ENCODE results near the gene CNPY1. TPM values are rescaled to one million over a fixed set of nuclear protein-coding genes. Genes with fewer than 3 reads are reported as not detected.

CNPY1 gene
- total RNA-seq, 1 donor, result not detected

- no peak overlapping the region for H3K4me3 ChIP-seq (ENCODE audit: low read depth, low read length)
- DNase-seq (ENCODE audit: low read depth), result no peak
- TF ChIP-seq CTCF (IDR thresholded peaks at IDR 0.05; ENCODE audit: insufficient read depth, low read depth, low read length), result no peak
Measured at GRCh38 chr7:155555116-155555695, 8.8 kb upstream of the CNPY1 start.

- no peak overlapping the region for H3K4me3 ChIP-seq (ENCODE audit: low read depth, low read length)
- no peak for DNase-seq (ENCODE audit: low read depth)
- TF ChIP-seq CTCF (IDR thresholded peaks at IDR 0.05; ENCODE audit: insufficient read depth, low read depth, low read length), result no peak
Measured at GRCh38 chr7:155553871-155554270, 7.5 kb upstream of the CNPY1 start.

GRCh38 chr7:155551785-155552611 is 5.6 kb upstream of the CNPY1 start:
- TF ChIP-seq CTCF (IDR thresholded peaks at IDR 0.05; ENCODE audit: insufficient read depth, low read depth, low read length), result no peak
- no peak overlapping the region for H3K4me3 ChIP-seq (ENCODE audit: low read depth, low read length)
- no peak for DNase-seq (ENCODE audit: low read depth)

GRCh38 chr7:155550916-155551315 is 4.6 kb upstream of the CNPY1 start:
- H3K4me3 ChIP-seq (ENCODE audit: low read depth, low read length), result no peak overlapping the region
- no peak for TF ChIP-seq CTCF (IDR thresholded peaks at IDR 0.05; ENCODE audit: insufficient read depth, low read depth, low read length)
- no peak for DNase-seq (ENCODE audit: low read depth)

GRCh38 chr7:155549226-155549625 is 2.9 kb upstream of the CNPY1 start:
- no peak for TF ChIP-seq CTCF (IDR thresholded peaks at IDR 0.05; ENCODE audit: insufficient read depth, low read depth, low read length)
- H3K4me3 ChIP-seq (ENCODE audit: low read depth, low read length), result no peak overlapping the region
- no peak for DNase-seq (ENCODE audit: low read depth)

GRCh38 chr7:155547161-155547791 is 917 bp upstream of the CNPY1 start:
- no peak for TF ChIP-seq CTCF (IDR thresholded peaks at IDR 0.05; ENCODE audit: insufficient read depth, low read depth, low read length)
- H3K4me3 ChIP-seq (ENCODE audit: low read depth, low read length), result no peak overlapping the region
- no peak for DNase-seq (ENCODE audit: low read depth)

Data from fibroblast of villous mesenchyme (primary cell).